Psoas muscle (tissue), 8 donors: ENCODE measurements around the gene MSRB2. TPM values are rescaled to one million over a fixed set of nuclear protein-coding genes. Genes with fewer than 3 reads are reported as not detected.
A peak's percentile ranks its signal among the peaks of the same experiment; 100 is the strongest.

Experiments
- ATAC-seq, 4 donors: fragments of 200-7000 bp; cut with Tn5 transposase; one replicate each; pipeline ENCODE4 v1.9.1; 2020; ENCODE audit warnings: moderate library complexity in 3 of 4, mild to moderate bottlenecking in 2 of 4
- DNase-seq, 2 donors: peaks; one replicate each; pipeline ENCODE4 v3.0.0-alpha.2; 2020
- H3K27ac ChIP-seq: fragments of 200-600 bp; one replicate; pipeline ENCODE4 v1.8.0; 2022
- H3K27me3 ChIP-seq, 3 donors: fragments of 200-600 bp in 1 of 3; one replicate each; pipeline versions ENCODE4 v1.6.1 to v1.8.0; 2013 to 2022; ENCODE audit warnings: low read length in 2 of 3, mild to moderate bottlenecking in 2 of 3, moderate library complexity in 1 of 3; ENCODE audit not compliant: insufficient read depth in 3 of 3
- H3K36me3 ChIP-seq, 2 donors: fragments of 200-600 bp in 1 of 2; one replicate each; pipeline versions ENCODE4 v1.6.1 to v1.8.0; 2013 to 2022; ENCODE audit warnings: low read depth in 1 of 2, mild to moderate bottlenecking in 1 of 2, moderate library complexity in 1 of 2; ENCODE audit not compliant: insufficient read depth in 1 of 2
- H3K4me1 ChIP-seq: fragments of 200-600 bp; one replicate; pipeline ENCODE4 v1.8.0; 2022
- H3K4me3 ChIP-seq: fragments of 200-600 bp; one replicate; pipeline ENCODE4 v1.8.0; 2022; ENCODE audit warnings: mild to moderate bottlenecking
- H3K9me3 ChIP-seq: fragments of 200-600 bp; one replicate; pipeline ENCODE4 v1.8.0; 2022
- WGBS, 3 donors: extraction: QIAGEN DNeasy Blood & Tissue Kit; methylation state at CpG; one replicate each; pipeline versions ENCODE4 v1.1.6 to v1.1.7; 2013; 5-methylcytosine and 5-hydroxymethylcytosine counted together
- intact Hi-C, 2 donors: fragments of 100-400 bp; cut with DNase I; formaldehyde crosslinking; loops; one replicate each; pipeline versions ENCODE4 v1.11.0 to v1.14.2; 2022
- long read RNA-seq, 2 donors: library from polyadenylated mRNA; unstranded; transcript quantifications; one replicate each; pipeline ENCODE4 v2.0.0, GENCODE V29; 2021
- polyA plus RNA-seq, 3 donors: library from polyadenylated mRNA; stranded (reverse); fragments of 200-250 nt; gene quantifications; one replicate each; pipeline ENCODE4 v1.2.3, GENCODE V29; 2013
- total RNA-seq, 4 donors: library from RNA; stranded (reverse); fragmentation: NEBNext Ultra II Directional in 2 of 4; extraction: Animal tissue kit (Norgen Biotek cat#: 25700) in 2 of 4; gene quantifications; one replicate each; pipeline versions ENCODE4 v1.2.1 to v1.2.4, GENCODE V29; 2021 to 2023
- TF ChIP-seq, protein P1 (sequence below): fragments of 200-600 bp; IDR thresholded peaks from one replicate; pipeline ENCODE4 v1.8.0; 2022; ENCODE audit warnings: antibody characterized with exemption
- donor health status: healthy with polysubstance abuse.
- donor health status: DM: no; HTN: no; CAD: no; lungs with moderate emphysema.
- donor health status: Bipolar disorder and iron deficiency.
- donor health status: healthy.
- donor health status: DM: yes; HTN: yes; CAD: no.
- donor health status: DM: no; HTN: no; CAD: no.
- donor health status: DM: no; HTN: no; CAD: no.
- donor health status: DM: yes; HTN: yes; CAD: no.

MSRB2 gene
- 10 to 100 TPM; 34.3 to 69.7 (median 54.7) TPM for total RNA-seq
- 10 to 100 TPM; 19.4 to 29.5 (median 24.8) TPM for polyA plus RNA-seq
- long read RNA-seq, donor 1, transcript MSRB2-201 (5 exons, 1,803 nt): major isoform, 28 of 30 reads
- long read RNA-seq, donor 1, partial matches to known transcripts: 0 of 30 reads
- long read RNA-seq, donor 1, other reads (novel, unspliced or antisense): 2 of 30 reads
- long read RNA-seq, donor 2, transcript MSRB2-201 (5 exons, 1,803 nt): major isoform, 37 of 44 reads
- long read RNA-seq, donor 2, partial matches to known transcripts: 4 of 44 reads
- long read RNA-seq, donor 2, other reads (novel, unspliced or antisense): 3 of 44 reads

DNA sequence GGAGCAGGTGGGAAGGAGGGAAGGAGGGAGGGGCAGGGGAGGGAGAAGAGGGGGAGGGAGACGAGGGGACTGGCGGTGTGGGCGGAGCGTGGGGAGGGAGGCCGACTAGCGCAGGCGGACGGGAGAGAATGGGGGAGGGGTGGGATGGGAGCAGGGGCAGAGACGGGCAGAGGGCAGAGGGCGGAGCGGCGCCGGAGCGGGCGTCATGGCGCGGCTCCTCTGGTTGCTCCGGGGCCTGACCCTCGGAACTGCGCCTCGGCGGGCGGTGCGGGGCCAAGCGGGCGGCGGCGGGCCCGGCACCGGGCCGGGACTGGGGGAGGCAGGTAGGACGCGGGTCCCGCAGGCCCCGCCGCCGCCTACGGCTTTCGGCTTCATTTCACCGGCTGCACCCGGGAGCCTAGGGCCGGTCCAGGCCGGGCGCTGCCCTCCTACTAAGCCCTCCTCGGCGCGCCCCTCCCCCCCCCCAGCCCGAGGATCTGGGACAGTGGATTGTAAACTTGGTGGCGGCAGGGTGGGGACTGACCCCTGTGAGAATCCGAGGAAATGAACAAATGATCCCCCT lies at the start of gene MSRB2:
Gene MSRB2 (plus strand): TSS at position 176 of the 562 bp plus-strand sequence. CDS start 30 bp downstream, at position 206.
- TF ChIP-seq, protein P1, sequence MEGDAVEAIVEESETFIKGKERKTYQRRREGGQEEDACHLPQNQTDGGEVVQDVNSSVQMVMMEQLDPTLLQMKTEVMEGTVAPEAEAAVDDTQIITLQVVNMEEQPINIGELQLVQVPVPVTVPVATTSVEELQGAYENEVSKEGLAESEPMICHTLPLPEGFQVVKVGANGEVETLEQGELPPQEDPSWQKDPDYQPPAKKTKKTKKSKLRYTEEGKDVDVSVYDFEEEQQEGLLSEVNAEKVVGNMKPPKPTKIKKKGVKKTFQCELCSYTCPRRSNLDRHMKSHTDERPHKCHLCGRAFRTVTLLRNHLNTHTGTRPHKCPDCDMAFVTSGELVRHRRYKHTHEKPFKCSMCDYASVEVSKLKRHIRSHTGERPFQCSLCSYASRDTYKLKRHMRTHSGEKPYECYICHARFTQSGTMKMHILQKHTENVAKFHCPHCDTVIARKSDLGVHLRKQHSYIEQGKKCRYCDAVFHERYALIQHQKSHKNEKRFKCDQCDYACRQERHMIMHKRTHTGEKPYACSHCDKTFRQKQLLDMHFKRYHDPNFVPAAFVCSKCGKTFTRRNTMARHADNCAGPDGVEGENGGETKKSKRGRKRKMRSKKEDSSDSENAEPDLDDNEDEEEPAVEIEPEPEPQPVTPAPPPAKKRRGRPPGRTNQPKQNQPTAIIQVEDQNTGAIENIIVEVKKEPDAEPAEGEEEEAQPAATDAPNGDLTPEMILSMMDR: no peak
- WGBS, 3 donors: 0 to 1% (median 0%) methylated on average over 27 to 49 of the region's 50 CpGs
- intact Hi-C loops: loop anchor here in 1 of 2 donors (10.0 kb wide), 1 partner anchor 771 kb away; the partner anchor contains the start of gene BMI1
- Histone ChIP-seq H3K9me3 (peaks cover 11% of the 10 kb centered on the region), H3K27me3 (no peaks in the 10 kb centered on the region), H3K27ac (peak within 1 kb of the TSS; percentile 85), H3K36me3 (no peaks in the 10 kb centered on the region), H3K4me3 (peak within 1 kb of the TSS; percentile 86), H3K4me1 (peaks cover 30% of the 10 kb centered on the region)
- peak; percentile 93 to 97 for DNase-seq
- peak; percentile 94 to 97 (median 96) for ATAC-seq

DNA sequence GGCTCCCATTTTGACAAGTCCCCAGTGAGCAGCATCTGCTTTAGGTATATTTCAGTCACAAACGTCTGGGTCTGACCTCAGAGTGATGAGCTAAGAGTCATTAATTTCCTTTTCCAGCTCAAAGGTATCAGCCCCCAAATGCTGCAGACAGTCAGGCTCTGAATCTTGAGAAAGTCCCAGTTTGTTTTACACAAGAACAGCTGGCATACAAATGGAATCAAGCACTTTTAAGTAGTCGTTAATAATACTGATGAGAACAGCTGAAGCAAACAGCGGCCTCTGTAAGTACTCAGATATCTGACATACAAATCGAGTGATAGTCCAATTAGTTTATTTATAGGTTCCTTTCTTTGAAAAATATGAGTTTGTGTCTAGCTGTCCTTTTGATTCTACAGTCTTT lies 49.4 kb upstream of the MSRB2 start:
- no peak overlapping the region for H3K4me3 ChIP-seq
- H3K27ac ChIP-seq: no peak overlapping the region
- H3K36me3 ChIP-seq: no peaks in the 10 kb centered on the region
- no peak for ATAC-seq
- DNase-seq: no peak
- H3K27me3 ChIP-seq: no peaks in the 10 kb centered on the region
- H3K4me1 ChIP-seq: no peaks in the 10 kb centered on the region
- 24 to 41% (median 26%) methylated on average over 4 of the region's 4 CpGs for WGBS, 3 donors
- TF ChIP-seq, protein P1: no peak
- no peaks in the 10 kb centered on the region for H3K9me3 ChIP-seq
- intact Hi-C loops: no loop called here

DNA sequence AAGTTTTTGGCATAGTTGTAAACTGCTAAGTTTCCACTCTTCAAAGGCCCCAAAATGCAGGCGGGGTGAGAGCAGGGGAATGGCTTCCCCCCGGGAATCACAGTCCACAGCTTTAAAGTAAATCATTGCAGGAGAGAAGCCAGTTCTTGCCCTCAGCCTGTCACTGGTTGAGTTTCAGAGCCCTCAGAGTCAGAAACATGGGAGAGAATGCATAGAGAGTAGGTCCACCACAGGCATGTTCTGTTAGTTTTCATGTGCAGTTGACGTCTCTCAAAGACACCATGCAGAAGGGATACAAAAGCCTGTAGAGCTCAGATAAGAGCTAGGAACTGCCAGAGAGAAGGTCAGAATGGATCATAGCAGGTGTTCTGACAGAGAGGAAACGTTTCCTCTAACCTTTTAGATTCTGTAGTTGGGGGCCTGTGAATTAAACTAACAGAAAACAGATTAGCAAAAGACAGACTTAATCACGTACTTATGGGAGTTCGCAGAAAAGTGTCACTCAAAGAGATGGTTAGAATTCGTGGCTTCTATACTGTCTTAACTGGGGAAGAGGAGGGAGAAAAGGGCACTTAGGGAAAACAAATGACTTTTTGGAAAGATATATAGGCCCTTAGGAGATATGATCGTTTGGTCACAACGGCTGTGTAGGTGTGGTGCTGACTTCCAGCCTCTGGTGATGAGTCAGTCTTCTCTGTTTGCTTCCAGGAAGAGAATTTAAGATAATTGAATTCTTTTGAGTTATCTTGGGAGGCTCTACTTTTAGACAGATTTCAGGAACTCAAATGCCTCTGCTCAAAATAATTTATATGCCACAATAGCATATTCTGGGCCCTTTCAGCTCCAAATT lies 48.0 kb upstream of the MSRB2 start:
- Histone ChIP-seq H3K9me3 (no peaks in the 10 kb centered on the region), H3K27ac (no peak overlapping the region), H3K4me1 (no peaks in the 10 kb centered on the region), H3K4me3 (no peak overlapping the region), H3K27me3 (no peaks in the 10 kb centered on the region), H3K36me3 (no peaks in the 10 kb centered on the region)
- TF ChIP-seq, protein P1: no peak
- intact Hi-C loops: no loop called here
- DNase-seq (no peak), ATAC-seq (no peak)
- 63 to 66% (median 65%) methylated on average over 9 of the region's 9 CpGs for WGBS, 3 donors

DNA sequence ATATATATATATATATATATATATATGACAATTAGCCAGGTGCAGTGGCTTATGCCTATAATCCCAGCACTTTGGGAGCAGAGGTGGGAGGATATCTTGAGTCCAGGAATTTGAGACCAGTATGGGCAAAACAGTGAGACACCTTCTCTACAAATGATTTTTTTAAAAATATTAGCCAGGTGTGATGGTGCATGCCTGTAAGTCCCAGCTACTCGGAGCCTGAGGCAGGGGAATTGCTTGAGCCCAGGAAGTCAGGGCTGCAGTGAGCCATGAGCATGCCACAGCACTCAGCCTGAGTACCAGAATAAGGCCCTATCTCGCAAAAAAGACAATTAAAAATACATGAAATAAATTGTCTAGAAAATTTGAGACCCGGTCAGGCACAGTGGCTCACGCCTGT lies 47.2 kb upstream of the MSRB2 start:
- H3K9me3 ChIP-seq: no peaks in the 10 kb centered on the region
- DNase-seq (no peak), ATAC-seq (no peak)
- H3K36me3 ChIP-seq: no peaks in the 10 kb centered on the region
- H3K27me3 ChIP-seq: no peaks in the 10 kb centered on the region
- no peaks in the 10 kb centered on the region for H3K4me1 ChIP-seq
- 94 to 97% (median 96%) methylated on average over 4 of the region's 4 CpGs for WGBS, 3 donors
- H3K27ac ChIP-seq: no peak overlapping the region
- intact Hi-C loops: no loop called here
- H3K4me3 ChIP-seq: no peak overlapping the region
- TF ChIP-seq, protein P1: no peak
